ENCODE results near the gene HLA-F.

The HLA-F gene

DNA sequence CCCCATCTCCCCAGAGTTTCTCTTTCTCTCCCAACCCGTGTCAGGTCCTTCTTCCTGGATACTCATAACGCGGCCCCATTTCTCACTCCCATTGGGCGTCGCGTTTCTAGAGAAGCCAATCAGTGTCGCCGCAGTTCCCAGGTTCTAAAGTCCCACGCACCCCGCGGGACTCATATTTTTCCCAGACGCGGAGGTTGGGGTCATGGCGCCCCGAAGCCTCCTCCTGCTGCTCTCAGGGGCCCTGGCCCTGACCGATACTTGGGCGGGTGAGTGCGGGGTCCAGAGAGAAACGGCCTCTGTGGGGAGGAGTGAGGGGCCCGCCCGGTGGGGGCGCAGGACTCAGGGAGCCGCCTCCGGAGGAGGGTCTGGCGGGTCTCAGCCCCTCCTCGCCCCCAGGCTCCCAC lies at the start of gene HLA-F:
HLA-F (plus strand) TSS at position 173 of the 404 bp plus-strand sequence; CDS start at position 203, 30 bp downstream.
- peak; percentile 86 for DNase-seq (ENCODE audit: low read depth)

DNA sequence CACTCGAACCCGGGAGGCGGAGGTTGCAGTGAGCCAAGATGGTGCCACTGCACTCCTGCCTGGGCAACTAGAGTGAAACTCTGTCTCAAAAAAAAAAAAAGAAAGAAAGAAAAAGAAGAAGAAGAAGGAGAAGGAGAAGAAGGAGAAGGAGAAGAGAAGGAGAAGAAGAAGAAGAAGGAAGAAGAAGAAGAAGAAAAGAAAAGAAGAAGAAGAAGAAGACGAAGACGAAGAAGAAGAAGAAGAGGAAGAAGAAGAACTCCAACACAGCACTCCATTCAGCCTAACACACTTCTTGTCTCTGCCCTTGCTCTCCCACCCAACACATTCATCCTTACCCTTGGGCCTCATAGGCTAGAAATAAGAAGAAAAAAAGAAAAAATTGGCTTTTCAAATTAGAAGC lies 49.2 kb upstream of the HLA-F start:
- DNase-seq (ENCODE audit: low read depth) = no peak

DNA sequence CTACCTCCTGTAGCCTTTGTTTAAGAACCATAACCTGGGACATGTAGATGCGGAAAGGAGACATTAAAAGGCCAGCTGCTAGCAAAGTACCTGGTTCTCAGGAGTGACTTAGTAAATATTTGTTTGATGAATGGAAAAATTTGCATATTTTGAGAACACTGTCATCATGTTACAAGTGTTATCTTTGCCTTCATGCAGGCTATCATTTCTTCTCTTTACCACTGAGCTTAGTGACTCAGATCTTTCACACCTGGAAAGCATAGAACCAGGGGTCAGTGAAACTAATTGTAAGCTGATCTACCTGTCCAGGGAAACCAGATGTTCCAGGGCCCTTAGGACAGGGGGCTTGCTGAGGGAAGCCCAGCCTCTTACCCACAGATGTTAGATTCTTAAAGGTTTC lies 47.7 kb upstream of the HLA-F start:
- DNase-seq (ENCODE audit: low read depth) = no peak

- peak; percentile 28 for DNase-seq (ENCODE audit: low read depth)
These were observed 46.1 kb upstream of the HLA-F start for GRCh38 chr6:29676981-29677601.

DNA sequence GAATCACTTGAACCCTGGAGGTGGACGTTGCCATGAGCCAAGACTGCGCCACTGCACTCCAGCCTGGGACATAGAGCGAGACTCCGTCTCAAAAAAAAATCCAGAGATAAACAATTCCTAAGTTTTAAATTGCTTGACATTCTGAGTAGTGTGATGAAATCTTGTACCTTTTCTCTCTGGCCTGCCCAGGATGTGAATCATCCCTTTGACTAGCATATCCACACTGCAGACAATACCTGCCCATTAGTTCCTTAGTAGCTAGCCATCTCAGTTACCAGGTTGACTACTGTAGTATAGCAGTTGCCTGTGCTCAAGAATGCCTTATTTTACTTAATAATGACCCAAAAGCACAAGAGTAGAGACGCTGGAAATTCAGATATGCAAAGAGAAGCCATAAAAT lies 45.1 kb upstream of the HLA-F start:
- DNase-seq (ENCODE audit: low read depth) = peak; percentile 29

DNA sequence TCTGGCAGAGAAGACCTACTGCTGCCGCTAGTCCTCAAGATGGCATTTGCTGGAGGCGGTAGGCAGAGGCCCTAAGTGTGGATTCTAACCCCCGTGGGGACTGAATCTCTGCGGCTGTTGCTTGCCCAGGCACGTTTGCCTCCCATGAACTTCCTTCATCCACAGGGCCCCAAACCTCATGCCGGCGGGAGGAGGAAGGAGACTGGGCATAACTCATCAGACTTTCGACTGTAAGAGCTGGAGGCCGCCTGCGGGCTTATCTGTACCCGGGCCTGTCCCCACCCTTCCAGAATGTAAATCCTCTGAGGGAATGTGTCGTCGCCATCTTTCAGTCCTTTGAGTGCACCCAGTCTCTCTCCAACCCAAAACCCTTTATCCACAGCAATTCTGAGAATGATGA lies 43.3 kb upstream of the HLA-F start:
- DNase-seq (ENCODE audit: low read depth) = no peak

GRCh38 chr6:29680416-29680815 lies 42.8 kb upstream of the HLA-F start:
- no peak for DNase-seq (ENCODE audit: low read depth)

GRCh38 chr6:29680904-29681303 lies 42.3 kb upstream of the HLA-F start, which contains the start of gene ZFP57:
Gene ZFP57 (minus strand): TSS chr6:29681152. CDS start chr6:29677003, 4,149 bp downstream.
- DNase-seq (ENCODE audit: low read depth) = no peak

DNA sequence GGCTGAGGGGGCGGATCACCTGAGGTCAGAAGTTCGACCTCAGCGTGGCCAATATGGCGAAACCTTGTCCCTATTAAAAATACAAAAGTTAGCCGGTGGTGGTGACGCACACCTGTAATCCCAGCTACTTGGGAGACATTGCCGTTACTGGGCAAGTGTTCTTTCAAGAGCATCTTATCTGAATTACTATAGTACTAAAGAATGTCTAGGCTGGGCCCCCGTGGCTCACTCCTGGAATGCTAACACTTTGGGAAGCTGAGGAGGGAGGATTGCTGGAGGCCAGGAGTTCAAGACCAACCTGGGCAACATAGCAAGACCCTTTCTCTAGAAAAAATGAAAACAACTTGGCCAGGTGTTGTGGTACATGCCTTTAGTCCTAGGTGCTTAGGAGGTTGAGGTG lies 41.4 kb upstream of the HLA-F start:
- peak; percentile 29 for DNase-seq (ENCODE audit: low read depth)

DNA sequence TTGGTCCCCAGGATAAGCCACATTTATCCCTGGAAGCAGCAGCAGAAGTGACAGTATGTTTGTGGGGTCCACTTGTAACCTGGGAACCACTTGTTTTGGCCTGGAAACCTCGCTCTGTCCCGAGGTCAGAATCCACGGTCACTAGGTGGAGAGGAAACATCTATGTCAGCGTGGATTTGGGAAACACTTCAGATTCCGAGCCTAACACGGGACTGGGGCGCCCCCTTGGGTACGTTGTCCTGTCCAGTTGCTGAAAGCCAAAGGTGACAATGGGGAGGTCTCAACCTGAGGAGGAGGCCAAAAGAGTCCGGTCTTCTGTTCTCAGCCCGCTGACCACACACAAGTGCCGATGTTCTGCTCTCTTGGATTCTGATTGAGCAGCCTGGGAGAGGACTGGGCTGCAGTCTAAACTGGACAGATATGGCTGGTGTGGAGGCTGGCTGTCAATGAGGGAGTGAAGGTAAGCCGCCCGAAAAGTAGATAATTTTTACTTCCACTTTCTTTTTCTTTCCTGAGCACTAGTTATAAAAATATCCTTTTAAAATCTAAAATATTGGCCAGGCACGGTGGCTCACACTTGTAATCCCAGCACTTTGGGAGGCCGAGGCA lies 37.4 kb upstream of the HLA-F start:
- DNase-seq (ENCODE audit: low read depth) = no peak

- DNase-seq (ENCODE audit: low read depth) = no peak
These were observed 28.6 kb upstream of the HLA-F start for GRCh38 chr6:29694637-29695036.

- peak; percentile 20 for DNase-seq (ENCODE audit: low read depth)
These were observed 26.8 kb upstream of the HLA-F start for GRCh38 chr6:29696147-29697125.

GRCh38 chr6:29702519-29703103 lies 20.6 kb upstream of the HLA-F start:
- DNase-seq (ENCODE audit: low read depth) = no peak

DNA sequence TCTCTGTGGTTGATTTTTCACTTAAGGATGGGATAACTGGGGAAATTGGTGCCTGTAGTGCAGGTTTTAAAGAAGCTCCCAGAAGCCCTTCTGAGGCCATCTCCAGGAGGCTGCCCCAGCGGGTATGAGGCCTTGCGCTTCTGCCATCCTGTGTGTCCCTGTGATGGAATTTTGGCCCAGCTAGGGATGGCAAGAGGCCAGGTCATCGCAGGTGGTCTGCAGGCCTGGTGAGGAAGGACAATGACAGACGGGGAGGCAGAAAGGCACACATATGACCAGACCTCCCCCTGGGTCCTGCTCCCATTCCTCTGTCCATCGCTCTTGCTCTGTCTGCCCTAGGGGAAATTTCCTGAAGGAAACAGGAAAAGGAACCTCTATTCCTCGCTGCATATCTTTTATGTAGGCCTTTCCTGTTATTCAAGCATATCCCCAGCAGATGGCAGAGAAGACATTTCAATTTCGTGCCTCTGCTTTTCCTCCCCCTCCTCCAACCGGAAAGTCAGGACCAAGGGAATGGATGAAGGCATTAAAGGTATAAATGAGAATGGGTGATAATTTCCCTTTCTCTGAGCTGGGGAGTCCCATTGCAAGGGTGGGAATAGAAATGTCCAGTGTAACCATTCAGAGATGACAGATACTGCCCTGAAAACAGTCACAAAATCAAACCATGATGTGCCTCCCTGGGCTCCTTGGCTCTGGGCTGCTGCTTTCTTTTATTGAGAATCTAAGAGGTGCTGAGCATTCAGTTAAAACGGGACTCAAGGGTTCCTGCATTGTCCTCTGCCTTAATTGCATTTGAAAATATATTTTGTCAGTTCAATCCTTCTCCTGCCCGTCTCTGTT lies 17.6 kb upstream of the HLA-F start:
- peak; percentile 46 for DNase-seq (ENCODE audit: low read depth)

GRCh38 chr6:29708432-29709179 lies 14.6 kb upstream of the HLA-F start:
- DNase-seq (ENCODE audit: low read depth) = no peak

DNA sequence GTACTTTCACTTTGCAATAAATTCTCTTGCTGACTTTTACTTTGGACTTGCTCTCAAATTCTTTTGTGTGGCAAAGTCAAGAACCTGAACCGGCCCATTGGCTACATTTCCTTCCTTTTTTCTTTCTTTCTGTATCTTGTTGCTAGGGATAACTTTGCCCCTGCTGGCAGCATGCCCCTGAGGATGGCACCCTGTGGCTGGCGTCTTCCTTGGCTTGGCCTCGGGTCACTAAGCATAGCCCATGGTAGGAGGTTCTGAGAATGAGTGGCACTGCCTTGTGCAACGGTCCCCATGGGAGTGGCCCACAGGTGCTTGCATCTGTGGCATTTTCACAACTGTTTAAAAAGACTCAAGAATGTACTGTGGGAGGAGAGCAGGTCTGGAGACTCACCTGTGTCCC lies 14.0 kb upstream of the HLA-F start:
- no peak for DNase-seq (ENCODE audit: low read depth)

- no peak for DNase-seq (ENCODE audit: low read depth)
These were observed 12.8 kb upstream of the HLA-F start for GRCh38 chr6:29710281-29710941.

- no peak for DNase-seq (ENCODE audit: low read depth)
These were observed 2.4 kb upstream of the HLA-F start for GRCh38 chr6:29720863-29721262.

- no peak for DNase-seq (ENCODE audit: low read depth)
These were observed 693 bp downstream of the HLA-F start for GRCh38 chr6:29723666-29724588.
